Measurements from ENCODE around the gene TPSAB1.

- TF ChIP-seq, protein P1, sequence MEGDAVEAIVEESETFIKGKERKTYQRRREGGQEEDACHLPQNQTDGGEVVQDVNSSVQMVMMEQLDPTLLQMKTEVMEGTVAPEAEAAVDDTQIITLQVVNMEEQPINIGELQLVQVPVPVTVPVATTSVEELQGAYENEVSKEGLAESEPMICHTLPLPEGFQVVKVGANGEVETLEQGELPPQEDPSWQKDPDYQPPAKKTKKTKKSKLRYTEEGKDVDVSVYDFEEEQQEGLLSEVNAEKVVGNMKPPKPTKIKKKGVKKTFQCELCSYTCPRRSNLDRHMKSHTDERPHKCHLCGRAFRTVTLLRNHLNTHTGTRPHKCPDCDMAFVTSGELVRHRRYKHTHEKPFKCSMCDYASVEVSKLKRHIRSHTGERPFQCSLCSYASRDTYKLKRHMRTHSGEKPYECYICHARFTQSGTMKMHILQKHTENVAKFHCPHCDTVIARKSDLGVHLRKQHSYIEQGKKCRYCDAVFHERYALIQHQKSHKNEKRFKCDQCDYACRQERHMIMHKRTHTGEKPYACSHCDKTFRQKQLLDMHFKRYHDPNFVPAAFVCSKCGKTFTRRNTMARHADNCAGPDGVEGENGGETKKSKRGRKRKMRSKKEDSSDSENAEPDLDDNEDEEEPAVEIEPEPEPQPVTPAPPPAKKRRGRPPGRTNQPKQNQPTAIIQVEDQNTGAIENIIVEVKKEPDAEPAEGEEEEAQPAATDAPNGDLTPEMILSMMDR (IDR thresholded peaks at IDR 0.05), result no peak
- no peak for TF ChIP-seq POLR2AphosphoS5 (IDR thresholded peaks at IDR 0.05)
Observed at GRCh38 chr16:1272453-1273198, 32.1 kb downstream of the TPSAB1 start.

Data from upper lobe of left lung (tissue), 4 donors.